Measurements from ENCODE around the gene NDUFAF7. TPM values are rescaled to one million over a fixed set of nuclear protein-coding genes. Genes with fewer than 3 reads are reported as not detected.

Gene NDUFAF7
- total RNA-seq, 4 donors from 2014 or later = 16.8 to 39.6 (median 22.0) TPM

DNA sequence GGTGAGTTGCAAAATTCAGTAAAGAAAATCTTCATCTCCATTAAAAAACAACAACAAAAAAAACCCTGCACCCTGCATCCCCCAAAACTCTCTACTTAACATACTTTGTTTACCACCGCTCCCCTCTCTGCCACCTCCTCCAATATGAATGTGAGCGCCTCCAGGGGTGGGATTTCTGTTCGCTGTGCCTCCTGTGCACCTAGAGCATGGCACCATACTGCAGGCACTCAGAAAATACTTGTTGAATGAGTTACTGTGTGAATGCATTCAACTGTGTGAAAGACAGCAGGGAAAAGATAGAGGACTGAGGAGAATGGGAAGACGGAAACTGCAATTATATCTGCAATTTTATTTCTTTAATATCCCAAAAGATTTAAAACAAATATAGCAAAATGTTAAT is 4.6 kb upstream of the NDUFAF7 start:
- no peak overlapping the region for H3K27ac ChIP-seq
- no peaks in the 10 kb centered on the region for H3K27me3 ChIP-seq
- peaks cover 3 to 21% (median 8%) of the 10 kb centered on the region in 4 donors for H3K4me1 ChIP-seq
- peaks cover 0 to 41% (median 0%) of the 10 kb centered on the region in 3 donors for H3K36me3 ChIP-seq
- DNase-seq = no peak
- TF ChIP-seq CTCF (IDR thresholded peaks at IDR 0.05) (no peak), POLR2A (IDR thresholded peaks at IDR 0.05) (no peak)
- no peaks in the 10 kb centered on the region for H3K9me3 ChIP-seq
- H3K4me3 ChIP-seq = no peak overlapping the region

DNA sequence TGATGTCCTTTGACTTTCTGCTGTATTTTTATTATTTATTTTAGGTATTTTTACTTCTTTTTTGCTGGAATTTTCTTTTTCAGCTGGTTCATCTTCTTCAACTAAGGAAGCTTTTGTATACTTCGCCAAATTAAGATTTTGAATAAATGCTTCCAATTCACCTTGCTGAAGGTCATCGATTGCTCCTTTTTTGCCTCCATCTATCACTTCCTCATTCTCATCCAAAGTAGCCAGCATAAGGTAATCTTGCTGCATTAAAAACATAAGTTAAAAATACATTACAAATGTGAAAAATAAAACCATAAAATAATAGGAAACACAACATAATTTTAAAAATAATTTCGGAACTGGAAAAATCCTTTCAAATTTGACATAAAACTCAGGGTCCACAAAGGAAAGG is 2.7 kb upstream of the NDUFAF7 start:
- H3K27ac ChIP-seq = no peak overlapping the region
- H3K9me3 ChIP-seq = no peaks in the 10 kb centered on the region
- H3K4me1 ChIP-seq = peaks cover 3 to 32% (median 8%) of the 10 kb centered on the region in 4 donors
- no peaks in the 10 kb centered on the region for H3K27me3 ChIP-seq
- no peak for DNase-seq
- no peak overlapping the region for H3K4me3 ChIP-seq
- H3K36me3 ChIP-seq = peaks cover 0 to 26% (median 0%) of the 10 kb centered on the region in 3 donors
- TF ChIP-seq POLR2A (IDR thresholded peaks at IDR 0.05) (no peak), CTCF (IDR thresholded peaks at IDR 0.05) (no peak)

DNA sequence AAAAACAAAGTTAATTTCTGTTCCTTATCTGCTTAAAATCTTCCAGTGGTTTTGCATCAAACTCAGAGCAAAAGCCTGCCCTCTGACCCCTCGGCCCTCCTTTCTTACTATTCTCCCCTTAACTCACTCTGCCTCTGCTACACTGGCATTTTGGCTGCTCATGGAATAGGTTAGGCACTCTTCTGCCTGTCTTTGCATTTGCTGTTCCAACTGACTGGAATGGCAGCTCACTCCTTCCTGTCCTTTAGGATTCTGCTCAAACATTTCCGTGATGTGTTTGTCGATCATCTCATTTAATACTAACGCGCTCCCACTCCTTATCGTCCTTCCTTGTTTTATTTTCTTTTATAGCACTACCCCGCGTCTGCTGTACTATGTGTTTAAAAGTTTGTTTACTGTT is 877 bp upstream of the NDUFAF7 start:
- H3K9me3 ChIP-seq = no peaks in the 10 kb centered on the region
- peak overlapping the region; percentile 80 to 96 (median 88) for H3K27ac ChIP-seq
- TF ChIP-seq POLR2A (IDR thresholded peaks at IDR 0.05) = no peak
- no peak for TF ChIP-seq CTCF (IDR thresholded peaks at IDR 0.05)
- H3K4me1 ChIP-seq = peaks cover 3 to 32% (median 8%) of the 10 kb centered on the region in 4 donors
- DNase-seq = no peak
- no peaks in the 10 kb centered on the region for H3K27me3 ChIP-seq
- peaks cover 0 to 25% (median 0%) of the 10 kb centered on the region in 3 donors for H3K36me3 ChIP-seq
- peak overlapping the region; percentile 72 to 87 (median 80) for H3K4me3 ChIP-seq

GRCh38 chr2:37232131-37232933 is 874 bp downstream of the NDUFAF7 start:
- peak in 2 of 3 donors; percentile 50 to 52 for DNase-seq
- H3K4me1 ChIP-seq = peaks cover 3 to 27% (median 7%) of the 10 kb centered on the region in 4 donors
- no peaks in the 10 kb centered on the region for H3K9me3 ChIP-seq
- TF ChIP-seq POLR2A (IDR thresholded peaks at IDR 0.05) = no peak
- TF ChIP-seq CTCF (IDR thresholded peaks at IDR 0.05) = no peak
- H3K4me3 ChIP-seq = peak overlapping the region; percentile 72 to 87 (median 80)
- peaks cover 0 to 31% (median 0%) of the 10 kb centered on the region in 3 donors for H3K36me3 ChIP-seq
- H3K27ac ChIP-seq = peak overlapping the region; percentile 80 to 96 (median 88)
- H3K27me3 ChIP-seq = no peaks in the 10 kb centered on the region

GRCh38 chr2:37243435-37243834 is 12.0 kb downstream of the NDUFAF7 start:
- H3K27me3 ChIP-seq = no peaks in the 10 kb centered on the region
- no peak overlapping the region for H3K27ac ChIP-seq
- no peaks in the 10 kb centered on the region for H3K4me1 ChIP-seq
- H3K36me3 ChIP-seq = peaks cover 0 to 80% (median 0%) of the 10 kb centered on the region in 3 donors
- H3K9me3 ChIP-seq = no peaks in the 10 kb centered on the region
- no peak for DNase-seq
- TF ChIP-seq CTCF (IDR thresholded peaks at IDR 0.05) (no peak), POLR2A (IDR thresholded peaks at IDR 0.05) (no peak)
- H3K4me3 ChIP-seq = no peak overlapping the region

All from Peyer's patch (tissue), 4 donors.